Calu3 (cell line): ENCODE results near the gene AHCYL1. TPM values are rescaled to one million over a fixed set of nuclear protein-coding genes. Genes with fewer than 3 reads are reported as not detected.

Experiments used
- BruUV-seq: library from RNA; stranded (reverse); fragments of 400-500 nt; replicated peaks from 2 replicates; lab custom pipeline; 2021; lab: Mats Ljungman, UMichigan
- CTCF ChIA-PET: fragments of 300-600 bp; sonication (Branson Sonifier 250); formaldehyde crosslinking; loops from one replicate; lab custom pipeline; 2022; ENCODE audit warnings: antibody characterized with exemption; lab: Charles Lee
- DNase-seq: peaks from one replicate; pipeline ENCODE4 v3.0.0; 2022
- H3K27ac Mint-ChIP-seq: one replicate; pipeline ENCODE4 v1.8.0; 2022; ENCODE audit warnings: mixed read lengths; ENCODE audit not compliant: unreplicated experiment
- H3K27me3 Mint-ChIP-seq: one replicate; pipeline ENCODE4 v1.8.0; 2022; ENCODE audit warnings: mixed read lengths; ENCODE audit not compliant: unreplicated experiment
- H3K36me3 Mint-ChIP-seq: one replicate; pipeline ENCODE4 v1.8.0; 2022; ENCODE audit warnings: mild to moderate bottlenecking, moderate library complexity, mixed read lengths; ENCODE audit not compliant: insufficient read depth, unreplicated experiment
- H3K4me1 Mint-ChIP-seq: one replicate; pipeline ENCODE4 v1.8.0; 2022; ENCODE audit warnings: mild to moderate bottlenecking, low read depth, mixed read lengths; ENCODE audit not compliant: unreplicated experiment
- H3K4me3 Mint-ChIP-seq: one replicate; pipeline ENCODE4 v1.8.0; 2022; ENCODE audit warnings: mild to moderate bottlenecking, low read depth, moderate library complexity, mixed read lengths; ENCODE audit not compliant: unreplicated experiment
- H3K9me3 Mint-ChIP-seq: one replicate; pipeline ENCODE4 v1.8.0; 2022; ENCODE audit warnings: low read depth, mixed read lengths; ENCODE audit not compliant: unreplicated experiment
- CTCF ChIP-seq: fragments of 200-600 bp; IDR thresholded peaks from one replicate; pipeline ENCODE4 v1.8.0; 2022; ENCODE audit warnings: antibody characterized with exemption; ENCODE audit not compliant: unreplicated experiment
- intact Hi-C: fragments of 100-400 bp; cut with micrococcal nuclease; formaldehyde crosslinking; loops from one replicate; pipeline ENCODE4 v1.10.0; 2022; ENCODE audit not compliant: unreplicated experiment
- total RNA-seq: library from RNA; stranded (reverse); gene quantifications from 2 replicates; pipeline ENCODE4 v1.2.3, GENCODE V29; 2022

The AHCYL1 gene
- total RNA-seq, 1 experiment from 2014 or later = 56.5 TPM

- CTCF ChIA-PET = no interaction called here
- no peaks in the 10 kb centered on the region for H3K27me3 Mint-ChIP-seq
Observed at GRCh38 chr1:109988349-109988914, 3.9 kb downstream of the AHCYL1 start.

GRCh38 chr1:109989506-109990301 is 5.1 kb downstream of the AHCYL1 start:
- no peak overlapping the region for H3K27ac Mint-ChIP-seq
- intact Hi-C loops = no loop called here
- peaks cover 16% of the 10 kb centered on the region for H3K36me3 Mint-ChIP-seq
- H3K4me1 Mint-ChIP-seq = peaks cover 23% of the 10 kb centered on the region
- TF ChIP-seq CTCF = no peak
- H3K4me3 Mint-ChIP-seq = no peak overlapping the region
- DNase-seq = no peak
- BruUV-seq = no TSS peak
- CTCF ChIA-PET = no interaction called here
- no peaks in the 10 kb centered on the region for H3K9me3 Mint-ChIP-seq
- no peaks in the 10 kb centered on the region for H3K27me3 Mint-ChIP-seq

More at GRCh38 chr1:109988349-109988914, 3.9 kb downstream of the AHCYL1 start:
- peaks cover 23% of the 10 kb centered on the region for H3K4me1 Mint-ChIP-seq
- TF ChIP-seq CTCF = no peak
- no peak overlapping the region for H3K4me3 Mint-ChIP-seq
- DNase-seq = no peak
- intact Hi-C loops = no loop called here
- H3K27ac Mint-ChIP-seq = no peak overlapping the region
- H3K36me3 Mint-ChIP-seq = peaks cover 26% of the 10 kb centered on the region
- no TSS peak for BruUV-seq
- no peaks in the 10 kb centered on the region for H3K9me3 Mint-ChIP-seq

GRCh38 chr1:109990302-109990653 is 5.7 kb downstream of the AHCYL1 start:
- DNase-seq = no peak
- TF ChIP-seq CTCF = no peak
- intact Hi-C loops = no loop called here
- no peak overlapping the region for H3K4me3 Mint-ChIP-seq
- no TSS peak for BruUV-seq
- CTCF ChIA-PET = no interaction called here
- H3K9me3 Mint-ChIP-seq = no peaks in the 10 kb centered on the region
- H3K4me1 Mint-ChIP-seq = peaks cover 23% of the 10 kb centered on the region
- H3K27ac Mint-ChIP-seq = no peak overlapping the region
- no peaks in the 10 kb centered on the region for H3K27me3 Mint-ChIP-seq
- peaks cover 10% of the 10 kb centered on the region for H3K36me3 Mint-ChIP-seq

- no peak for DNase-seq
- Mint-ChIP-seq H3K9me3 (no peaks in the 10 kb centered on the region), H3K4me3 (no peak overlapping the region), H3K36me3 (no peaks in the 10 kb centered on the region), H3K27ac (no peak overlapping the region), H3K4me1 (peaks cover 12% of the 10 kb centered on the region), H3K27me3 (no peaks in the 10 kb centered on the region)
- no TSS peak for BruUV-seq
- CTCF ChIA-PET = no interaction called here
- intact Hi-C loops = no loop called here
- no peak for TF ChIP-seq CTCF
Observed at GRCh38 chr1:109991400-109991925, 6.9 kb downstream of the AHCYL1 start.
